MCF 10A (cell line): ENCODE measurements around the gene CRYBG3. TPM values are rescaled to one million over a fixed set of nuclear protein-coding genes. Genes with fewer than 3 reads are reported as not detected.

Experiments
- BruUV-seq: library from RNA; stranded (reverse); fragments of 400-500 nt; replicated peaks from 2 replicates; lab custom pipeline; 2021; lab: Mats Ljungman, UMichigan
- CTCF ChIA-PET: fragments of 300-600 bp; sonication (Branson Sonifier 250); formaldehyde crosslinking; extraction: SDS; loops from one replicate; lab custom pipeline; 2021; ENCODE audit warnings: antibody characterized with exemption, inconsistent platforms; lab: Yijun Ruan, JAX
- POLR2A ChIA-PET: fragments of 300-600, 350-650 bp; sonication (Branson Sonifier 250); formaldehyde crosslinking; extraction: SDS; loops from one replicate; lab custom pipeline; 2020; ENCODE audit warnings: antibody characterized with exemption, inconsistent platforms; lab: Yijun Ruan, JAX
- DNase-seq: peaks from one replicate; pipeline ENCODE4 v3.0.0-alpha.2; 2018; ENCODE audit not compliant: unreplicated experiment
- H3K27ac Mint-ChIP-seq: one replicate; pipeline ENCODE4 v1.8.0; 2022; ENCODE audit warnings: mild to moderate bottlenecking, low read depth, mixed read lengths; ENCODE audit not compliant: unreplicated experiment
- H3K27me3 Mint-ChIP-seq: one replicate; pipeline ENCODE4 v1.8.0; 2022; ENCODE audit warnings: mixed read lengths; ENCODE audit not compliant: insufficient read depth, unreplicated experiment
- H3K36me3 Mint-ChIP-seq: one replicate; pipeline ENCODE4 v1.8.0; 2022; ENCODE audit warnings: mild to moderate bottlenecking, moderate library complexity, mixed read lengths; ENCODE audit not compliant: insufficient read depth, unreplicated experiment
- H3K4me1 Mint-ChIP-seq: one replicate; pipeline ENCODE4 v1.8.0; 2022; ENCODE audit warnings: mixed read lengths; ENCODE audit not compliant: insufficient read depth, unreplicated experiment
- H3K4me3 Mint-ChIP-seq: one replicate; pipeline ENCODE4 v1.8.0; 2022; ENCODE audit warnings: mild to moderate bottlenecking, moderate library complexity, mixed read lengths; ENCODE audit not compliant: unreplicated experiment
- H3K9me3 Mint-ChIP-seq: one replicate; pipeline ENCODE4 v1.8.0; 2022; ENCODE audit warnings: mixed read lengths; ENCODE audit not compliant: unreplicated experiment
- CTCF ChIP-seq: fragments of 200-600 bp; IDR thresholded peaks from one replicate; pipeline ENCODE4 v1.8.0; 2022; ENCODE audit warnings: antibody characterized with exemption, mild to moderate bottlenecking; ENCODE audit not compliant: unreplicated experiment
- intact Hi-C: fragments of 100-400 bp; cut with micrococcal nuclease; formaldehyde crosslinking; loops from 2 replicates; pipeline ENCODE4 v1.14.1; 2022
- total RNA-seq: library from RNA; stranded (reverse); gene quantifications from 2 replicates; pipeline ENCODE4 v1.2.3, GENCODE V29; 2022

Gene CRYBG3
- total RNA-seq, 1 experiment from 2014 or later: 7.2 TPM

GRCh38 chr3:97967966-97968365, 146.2 kb downstream of the CRYBG3 start:
- intact Hi-C loops: no loop called here
- CTCF ChIA-PET: interaction anchor here (0.7 to 4.0 kb wide), 5 partner anchors 54 to 176 kb away, joined by 3 to 40 read pairs (median 3); no protein-coding TSS in a partner anchor
- DNase-seq: no peak
- H3K27ac Mint-ChIP-seq: no peak overlapping the region
- no TSS peak for BruUV-seq
- H3K36me3 Mint-ChIP-seq: peaks cover 49% of the 10 kb centered on the region
- no peaks in the 10 kb centered on the region for H3K9me3 Mint-ChIP-seq
- H3K4me3 Mint-ChIP-seq: no peak overlapping the region
- H3K27me3 Mint-ChIP-seq: no peaks in the 10 kb centered on the region
- POLR2A ChIA-PET: no interaction called here
- H3K4me1 Mint-ChIP-seq: peaks cover 25% of the 10 kb centered on the region
- no peak for TF ChIP-seq CTCF

GRCh38 chr3:97968376-97968775, 146.6 kb downstream of the CRYBG3 start:
- Mint-ChIP-seq H3K27me3 (no peaks in the 10 kb centered on the region), H3K9me3 (no peaks in the 10 kb centered on the region), H3K27ac (no peak overlapping the region), H3K36me3 (peaks cover 45% of the 10 kb centered on the region), H3K4me1 (peaks cover 25% of the 10 kb centered on the region), H3K4me3 (no peak overlapping the region)
- BruUV-seq: no TSS peak
- no peak for DNase-seq
- POLR2A ChIA-PET: no interaction called here
- CTCF ChIA-PET: interaction anchor here (0.6 to 4.0 kb wide), 5 partner anchors 54 to 832 kb away, joined by 3 to 40 read pairs (median 4); no protein-coding TSS in a partner anchor
- intact Hi-C loops: no loop called here
- no peak for TF ChIP-seq CTCF

- ChIA-PET CTCF (interaction anchor here (0.6 to 4.0 kb wide), 6 partner anchors 14 to 810 kb away, joined by 3 to 40 read pairs (median 4); no protein-coding TSS in a partner anchor), POLR2A (interaction anchor here (0.8 to 3.1 kb wide), 2 partner anchors 44 to 155 kb away, joined by 3 to 21 read pairs; no protein-coding TSS in a partner anchor)
- BruUV-seq: no TSS peak
- DNase-seq: no peak
- H3K27ac Mint-ChIP-seq: peak overlapping the region; percentile 25
- no peak for TF ChIP-seq CTCF
- H3K27me3 Mint-ChIP-seq: no peaks in the 10 kb centered on the region
- intact Hi-C loops: no loop called here
- H3K36me3 Mint-ChIP-seq: peaks cover 37% of the 10 kb centered on the region
- H3K4me1 Mint-ChIP-seq: peaks cover 25% of the 10 kb centered on the region
- no peaks in the 10 kb centered on the region for H3K9me3 Mint-ChIP-seq
- peak overlapping the region; percentile 77 for H3K4me3 Mint-ChIP-seq
These were observed 147.7 kb downstream of the CRYBG3 start for GRCh38 chr3:97969541-97969940.

GRCh38 chr3:97970156-97970555, 148.3 kb downstream of the CRYBG3 start:
- Mint-ChIP-seq H3K4me1 (peaks cover 25% of the 10 kb centered on the region), H3K4me3 (peak overlapping the region; percentile 77), H3K36me3 (peaks cover 33% of the 10 kb centered on the region), H3K9me3 (no peaks in the 10 kb centered on the region), H3K27ac (peak overlapping the region; percentile 25), H3K27me3 (no peaks in the 10 kb centered on the region)
- no TSS peak for BruUV-seq
- DNase-seq: no peak
- CTCF ChIA-PET: interaction anchor here (1.1 to 4.0 kb wide), 3 partner anchors 15 to 242 kb away, joined by 3 to 40 read pairs (median 4); no protein-coding TSS in a partner anchor
- intact Hi-C loops: loop anchor here (2.0 kb wide), 1 partner anchor 53 kb away; no protein-coding TSS in a partner anchor
- POLR2A ChIA-PET: interaction anchor here (0.9 to 3.1 kb wide), 3 partner anchors 43 to 148 kb away, joined by 3 to 23 read pairs (median 21); partner anchors contain the start of gene CRYBG3
- no peak for TF ChIP-seq CTCF
